HepG2 (cell line): ENCODE measurements around the gene ING5. TPM values are rescaled to one million over a fixed set of nuclear protein-coding genes. Genes with fewer than 3 reads are reported as not detected.

Experiments used
- ARNTL ChIP-seq: sonication (generic); formaldehyde crosslinking; IDR thresholded peaks from 2 replicates; pipeline ENCODE4 v1.4.0; 2020; ENCODE audit warnings: mild to moderate bottlenecking, missing genetic modification reagents
- EED ChIP-seq: sonication (generic); formaldehyde crosslinking; IDR thresholded peaks from 2 replicates; pipeline ENCODE4 v1.5.0; 2020; ENCODE audit warnings: mild to moderate bottlenecking, missing genetic modification reagents
- ELF4 ChIP-seq: sonication (generic); formaldehyde crosslinking; IDR thresholded peaks from 2 replicates; pipeline ENCODE4 v1.5.0; 2020; ENCODE audit warnings: missing genetic modification reagents, mild to moderate bottlenecking, moderate library complexity, borderline replicate concordance
- GLI4 ChIP-seq: sonication (generic); formaldehyde crosslinking; IDR thresholded peaks from 2 replicates; pipeline ENCODE4 v1.5.1; 2020; ENCODE audit warnings: missing genetic modification reagents, mild to moderate bottlenecking, moderate library complexity, borderline replicate concordance
- HDAC6 ChIP-seq: fragments of 200-600 bp; sonication (generic); IDR thresholded peaks from 2 replicates; pipeline ENCODE4 v1.7.0; 2017; ENCODE audit warnings: mild to moderate bottlenecking, antibody characterized with exemption, low read length, low read depth
- JUND ChIP-seq: sonication (generic); formaldehyde crosslinking; IDR thresholded peaks from 2 replicates; pipeline ENCODE4 v1.8.0; 2022; ENCODE audit warnings: mild to moderate bottlenecking, missing genetic modification reagents
- KAT8 ChIP-seq: IDR thresholded peaks from 2 replicates; pipeline ENCODE4 v1.6.1; 2016; ENCODE audit warnings: missing genetic modification reagents, missing compliant biosample characterization
- MEIS1 ChIP-seq: sonication (generic); formaldehyde crosslinking; IDR thresholded peaks from 2 replicates; pipeline ENCODE4 v1.9.0; 2021; ENCODE audit warnings: mild to moderate bottlenecking, missing genetic modification reagents, moderate library complexity, borderline replicate concordance
- MIXL1 ChIP-seq: IDR thresholded peaks from 2 replicates; pipeline ENCODE4 v1.6.1; 2016
- MTF2 ChIP-seq: sonication (generic); formaldehyde crosslinking; IDR thresholded peaks from 2 replicates; pipeline ENCODE4 v1.5.0; 2020; ENCODE audit warnings: missing genetic modification reagents, borderline replicate concordance
- RNF2 ChIP-seq: fragments of 450-650 bp; conservative IDR thresholded peaks from 2 replicates; pipeline ENCODE4 v1.6.1; 2016; ENCODE audit warnings: low read depth
- SIN3A ChIP-seq: IDR thresholded peaks from 2 replicates; pipeline ENCODE4 v1.6.1; 2011; ENCODE audit warnings: low read depth, mild to moderate bottlenecking, control low read depth, low read length, borderline replicate concordance
- TCF12 ChIP-seq, 2 experiments: fragments of 450-650 bp in 1 of 2; sonication (generic) in 1 of 2; formaldehyde crosslinking in 1 of 2; IDR thresholded peaks; 2 replicates each; pipeline versions ENCODE4 v1.6.1 to v1.8.0; 2017 to 2022; ENCODE audit warnings: antibody characterized with exemption in 1 of 2, mild to moderate bottlenecking in 1 of 2, missing genetic modification reagents in 1 of 2, moderate library complexity in 1 of 2
- TEAD3 ChIP-seq: optimal IDR thresholded peaks from 2 replicates; pipeline ENCODE3; 2016; ENCODE audit warnings: borderline replicate concordance
- TEF ChIP-seq: sonication (generic); formaldehyde crosslinking; IDR thresholded peaks from 2 replicates; pipeline ENCODE4 v1.5.0; 2020; ENCODE audit warnings: missing genetic modification reagents
- ZBTB2 ChIP-seq: sonication (generic); formaldehyde crosslinking; IDR thresholded peaks from 2 replicates; pipeline ENCODE4 v1.8.0; 2022; ENCODE audit warnings: low read depth, missing genetic modification reagents
- ZC3H4 ChIP-seq: sonication (generic); formaldehyde crosslinking; IDR thresholded peaks from 2 replicates; pipeline ENCODE4 v1.4.0; 2020; ENCODE audit warnings: missing genetic modification reagents, borderline replicate concordance
- ZFP41 ChIP-seq: sonication (generic); formaldehyde crosslinking; IDR thresholded peaks from 2 replicates; pipeline ENCODE4 v1.4.0; 2020; ENCODE audit warnings: mild to moderate bottlenecking, missing genetic modification reagents, borderline replicate concordance
- ZFP90 ChIP-seq: sonication (generic); formaldehyde crosslinking; IDR thresholded peaks from 2 replicates; pipeline ENCODE4 v1.8.0; 2022; ENCODE audit warnings: missing genetic modification reagents, mild to moderate bottlenecking, inconsistent platforms, borderline replicate concordance
- ZKSCAN1 ChIP-seq: fragments of 150-350 bp; IDR thresholded peaks from 2 replicates; pipeline ENCODE4 v1.6.1; 2014; ENCODE audit warnings: low read length
- ZNF317 ChIP-seq: sonication (generic); formaldehyde crosslinking; IDR thresholded peaks from 2 replicates; pipeline ENCODE4 v1.5.0; 2020; ENCODE audit warnings: mild to moderate bottlenecking, missing genetic modification reagents
- ZNF451 ChIP-seq: sonication (generic); formaldehyde crosslinking; IDR thresholded peaks from 2 replicates; pipeline ENCODE4 v1.5.0; 2020; ENCODE audit warnings: mild to moderate bottlenecking, missing genetic modification reagents
- ZNF598 ChIP-seq: sonication (generic); formaldehyde crosslinking; IDR thresholded peaks from 2 replicates; pipeline ENCODE4 v1.5.1; 2020; ENCODE audit warnings: mild to moderate bottlenecking, missing genetic modification reagents, borderline replicate concordance
- ZNF616 ChIP-seq: sonication (generic); formaldehyde crosslinking; IDR thresholded peaks from 2 replicates; pipeline ENCODE4 v1.5.0; 2020; ENCODE audit warnings: low read depth, mild to moderate bottlenecking, missing genetic modification reagents
- ZNF619 ChIP-seq: sonication (generic); formaldehyde crosslinking; IDR thresholded peaks from 2 replicates; pipeline ENCODE4 v1.4.0; 2020; ENCODE audit warnings: mild to moderate bottlenecking, missing genetic modification reagents
- ZNF670 ChIP-seq: sonication (generic); formaldehyde crosslinking; IDR thresholded peaks from 2 replicates; pipeline ENCODE4 v1.8.0; 2022; ENCODE audit warnings: mild to moderate bottlenecking, missing genetic modification reagents, borderline replicate concordance
- ZNF746 ChIP-seq: sonication (generic); formaldehyde crosslinking; IDR thresholded peaks from 2 replicates; pipeline ENCODE4 v1.8.0; 2022; ENCODE audit warnings: mild to moderate bottlenecking, missing genetic modification reagents
- ZNF883 ChIP-seq: sonication (generic); formaldehyde crosslinking; IDR thresholded peaks from 2 replicates; pipeline ENCODE4 v1.5.1; 2020; ENCODE audit warnings: mild to moderate bottlenecking, missing genetic modification reagents; ENCODE audit errors: not compliant biosample characterization
- polyA plus RNA-seq, 8 experiments: library from polyadenylated mRNA; depleted of rRNA in 3 of 8; stranded (reverse) in 7 of 8; unstranded in 1 of 8; fragments of >200 nt; fragmentation: Illumina TruSeq in 4 of 8; extraction: Trizol in 4 of 8; gene quantifications; 2 replicates each; pipeline versions ENCODE4 v1.2.1 to v1.2.3, GENCODE V29; 2011 to 2016; ENCODE audit warnings: low read depth in 4 of 8, missing spikeins in 1 of 8, mixed read lengths in 1 of 8; ENCODE audit not compliant: insufficient read depth in 1 of 8
- total RNA-seq, 5 experiments: library from RNA; depleted of rRNA; stranded (reverse); fragments of >200 nt; fragmentation: Illumina TruSeq; extraction: Trizol; gene quantifications; 2 replicates each; pipeline ENCODE4 v1.2.3, GENCODE V29; 2016; ENCODE audit warnings: low read depth in 1 of 5
- TF ChIP-seq, protein P1 (sequence below): sonication (generic); formaldehyde crosslinking; IDR thresholded peaks from 2 replicates; pipeline ENCODE4 v1.4.0; 2020; ENCODE audit warnings: missing genetic modification reagents, borderline replicate concordance

ING5 gene
- total and polyA plus RNA-seq, 2 of the 13 experiments (the other 11 are each of a cell fraction or from before 2014, with no cell fraction given) = 61.9 to 71.9 TPM

DNA sequence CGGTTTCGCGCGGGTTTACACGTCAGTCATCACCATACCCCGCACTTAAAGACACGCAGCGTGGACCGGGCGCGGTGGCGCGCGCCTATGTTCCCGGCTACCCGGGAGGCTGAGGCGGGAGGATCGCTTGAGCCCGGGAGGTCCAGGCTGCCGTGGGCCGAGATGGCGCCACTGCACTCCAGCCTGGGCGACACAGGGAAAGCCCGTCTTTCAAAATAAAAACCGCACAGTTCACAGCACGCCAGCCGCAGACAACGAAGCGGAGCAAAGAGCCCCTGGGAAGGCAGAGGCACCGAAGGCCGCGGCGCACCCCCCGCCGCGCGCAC lies 15.6 kb upstream of the ING5 start (continued):
- TF ChIP-seq TEF (CRISPR knock-in tag) (no peak), SIN3A (no peak), ZNF619 (CRISPR knock-in tag) (no peak), MIXL1 (no peak), ZNF670 (CRISPR knock-in tag) (no peak), ZBTB2 (no peak), EED (CRISPR knock-in tag) (0 out of 2 replicates have a peak, but pooled peaks have one; percentile 25), MEIS1 (no peak), KAT8 (CRISPR knock-in tag) (no peak), TCF12 (IDR thresholded peaks at IDR 0.05) (no peak), TCF12 (CRISPR knock-in tag; IDR thresholded peaks at IDR 0.05) (no peak), ZNF883 (CRISPR knock-in tag) (no peak), ZNF616 (CRISPR knock-in tag) (no peak), JUND (0 out of 2 replicates have a peak, but pooled peaks have one; percentile 6), MTF2 (CRISPR knock-in tag) (no peak), GLI4 (CRISPR knock-in tag) (no peak), ZFP41 (CRISPR knock-in tag) (no peak), TEAD3 (CRISPR knock-in tag) (no peak), ZNF451 (CRISPR knock-in tag) (0 out of 2 replicates have a peak, but pooled peaks have one; percentile 1), ZNF598 (peak; percentile 15; the same call in 1 of the 2 replicates), ZKSCAN1 (no peak), ZC3H4 (CRISPR knock-in tag) (peak; percentile 45; the same call in 1 of the 2 replicates), ZNF317 (peak; percentile 84), RNF2 (no peak), ELF4 (0 out of 2 replicates have a peak, but pooled peaks have one; percentile 47), ZFP90 (CRISPR knock-in tag) (no peak), ZNF746 (CRISPR knock-in tag) (no peak), ARNTL (CRISPR knock-in tag) (no peak), HDAC6 (no peak)
- TF ChIP-seq, protein P1, sequence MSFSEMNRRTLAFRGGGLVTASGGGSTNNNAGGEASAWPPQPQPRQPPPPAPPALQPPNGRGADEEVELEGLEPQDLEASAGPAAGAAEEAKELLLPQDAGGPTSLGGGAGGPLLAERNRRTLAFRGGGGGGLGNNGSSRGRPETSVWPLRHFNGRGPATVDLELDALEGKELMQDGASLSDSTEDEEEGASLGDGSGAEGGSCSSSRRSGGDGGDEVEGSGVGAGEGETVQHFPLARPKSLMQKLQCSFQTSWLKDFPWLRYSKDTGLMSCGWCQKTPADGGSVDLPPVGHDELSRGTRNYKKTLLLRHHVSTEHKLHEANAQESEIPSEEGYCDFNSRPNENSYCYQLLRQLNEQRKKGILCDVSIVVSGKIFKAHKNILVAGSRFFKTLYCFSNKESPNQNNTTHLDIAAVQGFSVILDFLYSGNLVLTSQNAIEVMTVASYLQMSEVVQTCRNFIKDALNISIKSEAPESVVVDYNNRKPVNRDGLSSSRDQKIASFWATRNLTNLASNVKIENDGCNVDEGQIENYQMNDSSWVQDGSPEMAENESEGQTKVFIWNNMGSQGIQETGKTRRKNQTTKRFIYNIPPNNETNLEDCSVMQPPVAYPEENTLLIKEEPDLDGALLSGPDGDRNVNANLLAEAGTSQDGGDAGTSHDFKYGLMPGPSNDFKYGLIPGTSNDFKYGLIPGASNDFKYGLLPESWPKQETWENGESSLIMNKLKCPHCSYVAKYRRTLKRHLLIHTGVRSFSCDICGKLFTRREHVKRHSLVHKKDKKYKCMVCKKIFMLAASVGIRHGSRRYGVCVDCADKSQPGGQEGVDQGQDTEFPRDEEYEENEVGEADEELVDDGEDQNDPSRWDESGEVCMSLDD (CRISPR knock-in tag) = no peak
